Stomach (tissue), 9 donors: Measurements from ENCODE around the gene EEF1A1. TPM values are rescaled to one million over a fixed set of nuclear protein-coding genes. Genes with fewer than 3 reads are reported as not detected.
"Not testable (repeated sequence)": the region's sequence is repeated elsewhere in the genome, so short reads cannot be mapped to it uniquely, and the experiment has no call there.

Source experiments
- DNase-seq, 2 donors: peaks; one replicate each; pipeline versions ENCODE4 v3.0.0 to v3.0.0-alpha.2; 2013 to 2019
- H3K27ac ChIP-seq, 5 donors: fragments of 200-600 bp in 4 of 5; sonication (generic) in 4 of 5; one replicate each; pipeline ENCODE4 v1.5.1; 2013 to 2019; ENCODE audit warnings: mild to moderate bottlenecking in 1 of 5, moderate library complexity in 1 of 5
- H3K27me3 ChIP-seq, 3 donors: fragments of 200-600 bp; sonication (generic); one replicate each; pipeline ENCODE4 v1.5.1; 2017 to 2019; ENCODE audit warnings: mixed run types in 1 of 3
- H3K36me3 ChIP-seq, 4 donors: fragments of 200-600 bp; sonication (generic); 1 replicate in 3 of 4; 2 replicates in 1 of 4; pipeline ENCODE4 v1.5.1; 2016 to 2019
- H3K4me1 ChIP-seq, 4 donors: fragments of 200-600 bp; sonication (generic); one replicate each; pipeline ENCODE4 v1.5.1; 2016 to 2019
- H3K4me3 ChIP-seq, 4 donors: fragments of 200-600 bp; sonication (generic) in 3 of 4; one replicate each; pipeline ENCODE4 v1.5.1; 2016 to 2019; ENCODE audit warnings: mild to moderate bottlenecking in 1 of 4
- H3K9me3 ChIP-seq, 4 donors: fragments of 200-600 bp; sonication (generic); one replicate each; pipeline ENCODE4 v1.5.1; 2016 to 2019
- CTCF ChIP-seq, 7 experiments: fragments of 450-650 bp in 4 of 7; fragments of 200-600 bp in 3 of 7; sonication (generic) in 3 of 7; IDR thresholded peaks; one replicate each; pipeline ENCODE4 v1.5.1; 2016 to 2019; ENCODE audit warnings: antibody characterized with exemption in 7 of 7, control low read depth in 2 of 7, mild to moderate bottlenecking in 1 of 7
- EP300 ChIP-seq: sonication (generic); formaldehyde crosslinking; IDR thresholded peaks from one replicate; pipeline ENCODE4 v1.6.1; 2017; ENCODE audit warnings: antibody characterized with exemption
- POLR2A ChIP-seq, 4 donors: fragments of 450-650 bp; IDR thresholded peaks; one replicate each; pipeline ENCODE4 v1.6.1; 2016; ENCODE audit warnings: antibody characterized with exemption in 4 of 4, control low read depth in 2 of 4, mild to moderate bottlenecking in 1 of 4, moderate library complexity in 1 of 4
- POLR2AphosphoS5 ChIP-seq, 3 donors: sonication (generic); formaldehyde crosslinking; IDR thresholded peaks; one replicate each; pipeline ENCODE4 v1.6.1; 2016; ENCODE audit warnings: antibody characterized with exemption in 3 of 3
- WGBS, 5 donors: extraction: QIAGEN DNeasy Blood & Tissue Kit in 3 of 5; methylation state at CpG; one replicate each; pipeline versions ENCODE4 v1.1.5 to v1.1.7; 2013 to 2018; 5-methylcytosine and 5-hydroxymethylcytosine counted together
- intact Hi-C: fragments of 100-400 bp; cut with DNase I; formaldehyde crosslinking; loops from one replicate; pipeline ENCODE4 v1.15.1; 2023; ENCODE audit warnings: low total_unique reads
- polyA plus RNA-seq, 3 donors: library from polyadenylated mRNA; stranded (reverse); fragments of 200-250 nt; gene quantifications; one replicate each; pipeline ENCODE4 v1.2.3, GENCODE V29; 2013
- total RNA-seq, 5 donors: library from RNA; depleted of rRNA; stranded (reverse); fragments of >200 nt; gene quantifications; one replicate each; pipeline versions ENCODE4 v1.1.0 to v1.2.3, GENCODE V29; 2014 to 2016
- donor health status: healthy with polysubstance abuse.
- donor health status: Bipolar disorder and iron deficiency.
- donor health status: healthy.

The EEF1A1 gene
- total and polyA plus RNA-seq, 8 donors: 3,004 to 19,399 (median 7,868) TPM

- H3K4me1 ChIP-seq: no peaks in the 10 kb centered on the region
- H3K9me3 ChIP-seq: no peaks in the 10 kb centered on the region
- H3K4me3 ChIP-seq: no peak overlapping the region
- intact Hi-C loops: no loop called here
- 81 to 90% (median 89%) methylated on average over 12 of the region's 12 CpGs for WGBS, 5 donors
- no peaks in the 10 kb centered on the region for H3K27me3 ChIP-seq
- no peaks in the 10 kb centered on the region for H3K36me3 ChIP-seq
- no peak for DNase-seq
- no peak overlapping the region for H3K27ac ChIP-seq
- TF ChIP-seq POLR2AphosphoS5 (IDR thresholded peaks at IDR 0.05) (no peak), CTCF (IDR thresholded peaks at IDR 0.05) (no peak), POLR2A (IDR thresholded peaks at IDR 0.05) (no peak), EP300 (no peak)
These were observed 27.9 kb upstream of the EEF1A1 start for GRCh38 chr6:73548458-73549446.

GRCh38 chr6:73547036-73547435, 26.2 kb upstream of the EEF1A1 start:
- Histone ChIP-seq H3K36me3 (no peaks in the 10 kb centered on the region), H3K9me3 (no peaks in the 10 kb centered on the region), H3K27me3 (no peaks in the 10 kb centered on the region), H3K4me3 (no peak overlapping the region), H3K4me1 (no peaks in the 10 kb centered on the region), H3K27ac (no peak overlapping the region)
- intact Hi-C loops: no loop called here
- DNase-seq: no peak
- TF ChIP-seq POLR2AphosphoS5 (IDR thresholded peaks at IDR 0.05) (no peak), POLR2A (IDR thresholded peaks at IDR 0.05) (no peak), CTCF (IDR thresholded peaks at IDR 0.05) (no peak), EP300 (no peak)
- 86 to 100% (median 92%) methylated on average over 1 of the region's 1 CpG for WGBS, 5 donors

GRCh38 chr6:73542891-73543290, 22.1 kb upstream of the EEF1A1 start:
- no peaks in the 10 kb centered on the region for H3K36me3 ChIP-seq
- H3K4me1 ChIP-seq: no peaks in the 10 kb centered on the region
- 84 to 89% (median 86%) methylated on average over 5 of the region's 5 CpGs for WGBS, 5 donors
- no peak for DNase-seq
- no peak overlapping the region for H3K4me3 ChIP-seq
- intact Hi-C loops: no loop called here
- no peak overlapping the region for H3K27ac ChIP-seq
- H3K9me3 ChIP-seq: no peaks in the 10 kb centered on the region
- TF ChIP-seq POLR2AphosphoS5 (IDR thresholded peaks at IDR 0.05) (no peak), POLR2A (IDR thresholded peaks at IDR 0.05) (no peak), CTCF (IDR thresholded peaks at IDR 0.05) (no peak), EP300 (no peak)
- H3K27me3 ChIP-seq: no peaks in the 10 kb centered on the region

GRCh38 chr6:73542481-73542880, 21.6 kb upstream of the EEF1A1 start:
- DNase-seq, H3K36me3 ChIP-seq, H3K9me3 ChIP-seq, H3K4me1 ChIP-seq, intact Hi-C loops, H3K4me3 ChIP-seq, H3K27me3 ChIP-seq, H3K27ac ChIP-seq: not testable (repeated sequence)
- WGBS, 5 donors: 92 to 95% (median 94%) methylated on average over 3 of the region's 3 CpGs
